Stomach smooth muscle (tissue), 2 donors: ENCODE results near the gene ARPC3.
"Not testable (repeated sequence)": the region's sequence is repeated elsewhere in the genome, so short reads cannot be mapped to it uniquely, and the experiment has no call there.

Experiments
- H3K27ac ChIP-seq: one replicate; pipeline ENCODE4 v1.7.0; 2013; ENCODE audit warnings: mild to moderate bottlenecking, low read length, inconsistent platforms
- H3K27me3 ChIP-seq, 2 donors: one replicate each; pipeline ENCODE4 v1.7.0; 2013; ENCODE audit warnings: low read length in 2 of 2; ENCODE audit not compliant: insufficient read depth in 2 of 2, control insufficient read depth in 1 of 2
- H3K36me3 ChIP-seq, 2 donors: one replicate each; pipeline ENCODE4 v1.7.0; 2013; ENCODE audit warnings: low read length in 2 of 2; ENCODE audit not compliant: control insufficient read depth in 2 of 2, insufficient read depth in 2 of 2
- H3K4me1 ChIP-seq: one replicate; pipeline ENCODE4 v1.7.0; 2013; ENCODE audit warnings: low read length; ENCODE audit not compliant: control insufficient read depth, insufficient read depth
- H3K4me3 ChIP-seq, 2 donors: one replicate each; pipeline ENCODE4 v1.7.0; 2013; ENCODE audit warnings: low read length in 2 of 2
- H3K9ac ChIP-seq, 2 donors: one replicate each; pipeline ENCODE4 v1.7.0; 2013; ENCODE audit warnings: low read length in 2 of 2, mild to moderate bottlenecking in 1 of 2
- H3K9me3 ChIP-seq, 2 donors: one replicate each; pipeline ENCODE4 v1.7.0; 2013; ENCODE audit warnings: low read length in 2 of 2; ENCODE audit not compliant: control insufficient read depth in 2 of 2
- donor health status: healthy.
- donor health status: Pancreatic carcinoma.

Gene ARPC3

DNA sequence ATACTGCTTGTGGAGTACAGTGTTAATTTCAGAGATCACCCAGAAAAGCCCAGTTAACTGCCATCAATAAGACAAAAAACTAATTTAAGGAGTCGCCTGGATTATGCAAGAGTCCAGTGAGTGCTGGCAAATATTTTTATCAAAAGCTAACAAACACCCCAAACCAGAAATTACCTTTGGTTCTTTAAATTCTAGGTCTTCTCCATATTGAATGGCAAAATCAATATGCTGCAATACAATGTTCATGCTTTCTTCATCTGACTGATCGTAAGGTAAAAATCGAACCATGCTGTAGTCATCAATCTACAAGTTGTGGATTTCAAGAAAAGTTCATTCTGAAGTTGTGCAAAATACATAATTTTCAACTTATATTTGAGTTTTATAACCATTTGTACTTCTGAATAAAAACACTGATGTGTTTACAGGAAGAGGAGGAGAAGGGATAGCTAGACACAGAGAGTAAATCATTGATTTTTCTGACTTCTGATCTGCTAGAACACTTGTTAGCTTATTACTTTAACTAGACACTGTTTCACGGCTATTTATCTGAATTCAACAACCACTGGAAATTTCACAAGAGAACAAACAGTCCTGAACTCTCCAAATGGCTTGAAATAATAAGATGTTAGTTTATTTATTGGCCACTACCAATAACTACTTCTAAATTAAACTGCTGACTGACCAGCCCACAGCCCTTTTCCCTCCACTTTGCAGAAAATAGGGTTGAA lies 3.6 kb upstream of the ARPC3 start:
- no peak overlapping the region for H3K27ac ChIP-seq
- H3K9ac ChIP-seq, result no peak overlapping the region
- peaks cover 7% of the 10 kb centered on the region for H3K4me1 ChIP-seq
- H3K4me3 ChIP-seq, result no peak overlapping the region
- H3K9me3 ChIP-seq, result no peaks in the 10 kb centered on the region
- peaks cover 0 to 11% of the 10 kb centered on the region in 2 donors for H3K36me3 ChIP-seq
- H3K27me3 ChIP-seq, result no peaks in the 10 kb centered on the region

DNA sequence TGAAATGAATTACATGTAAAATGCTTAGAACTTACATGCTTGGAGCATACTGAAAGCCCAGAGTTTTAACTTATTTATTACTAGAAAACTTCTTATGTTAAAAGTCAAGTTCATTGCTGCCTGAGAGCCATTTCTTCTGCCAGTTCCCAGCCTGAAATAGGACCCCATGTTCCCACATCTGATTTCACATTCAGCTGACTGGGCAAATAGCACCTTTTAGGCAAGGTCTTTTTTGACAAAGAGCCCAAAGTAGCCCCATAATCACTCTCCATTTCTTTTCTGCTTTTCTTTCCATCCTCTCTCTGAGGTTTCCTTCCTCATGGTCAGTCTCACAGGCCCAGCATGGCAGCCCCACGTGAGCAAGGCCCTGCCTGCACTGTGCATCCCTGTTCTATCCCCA lies 1.1 kb upstream of the ARPC3 start:
- no peak overlapping the region for H3K4me3 ChIP-seq
- peak overlapping the region; percentile 46 for H3K27ac ChIP-seq
- no peaks in the 10 kb centered on the region for H3K27me3 ChIP-seq
- H3K4me1 ChIP-seq, result peaks cover 10% of the 10 kb centered on the region
- no peaks in the 10 kb centered on the region for H3K9me3 ChIP-seq
- H3K9ac ChIP-seq, result no peak overlapping the region
- H3K36me3 ChIP-seq, result peaks cover 0 to 8% of the 10 kb centered on the region in 2 donors

DNA sequence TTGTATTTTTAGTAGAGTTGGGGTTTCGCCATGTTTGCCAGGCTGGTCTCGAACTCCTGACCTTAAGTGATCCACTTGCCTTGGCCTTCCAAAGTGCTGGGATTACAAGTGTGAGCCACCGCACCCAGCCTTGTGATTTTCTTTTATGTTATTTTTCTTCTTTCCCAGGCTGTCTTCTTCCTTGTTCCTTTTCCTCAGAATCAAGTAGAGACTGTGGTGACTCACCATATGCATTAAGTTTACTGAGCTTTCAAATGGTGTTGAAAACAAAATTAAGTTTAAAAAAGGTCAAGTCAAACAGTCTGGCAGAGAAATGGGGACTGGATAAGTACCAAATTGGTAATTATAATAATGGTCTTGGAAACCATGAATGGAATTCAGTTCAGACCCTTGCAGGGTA lies 5.7 kb downstream of the ARPC3 start:
- Histone ChIP-seq H3K27me3 (no peaks in the 10 kb centered on the region), H3K36me3 (peaks cover 6 to 26% of the 10 kb centered on the region in 2 donors), H3K9ac (no peak overlapping the region), H3K4me1 (peaks cover 8% of the 10 kb centered on the region), H3K27ac (no peak overlapping the region), H3K4me3 (no peak overlapping the region), H3K9me3 (no peaks in the 10 kb centered on the region)

DNA sequence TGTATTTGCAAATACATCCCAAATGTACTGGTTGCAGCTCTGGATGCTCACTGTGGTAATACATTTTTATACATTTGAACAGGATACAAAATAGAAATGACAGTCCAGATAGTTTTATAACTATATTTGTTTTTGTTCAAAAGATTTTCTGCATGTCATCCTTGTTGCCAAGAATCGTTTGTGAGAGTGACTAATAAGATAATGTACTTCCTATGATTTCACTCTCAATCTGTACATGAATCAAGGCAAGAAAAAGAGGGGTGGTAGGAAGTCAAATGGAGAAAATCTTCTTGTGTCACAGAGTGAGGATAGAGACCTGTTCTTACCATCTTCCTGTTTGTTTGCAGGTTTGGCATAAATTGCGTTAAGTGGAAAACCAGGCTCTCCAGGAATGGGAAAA lies 13.9 kb downstream of the ARPC3 start:
- Histone ChIP-seq H3K4me3 (no peak overlapping the region), H3K27me3 (no peaks in the 10 kb centered on the region), H3K27ac (no peak overlapping the region), H3K9ac (no peak overlapping the region), H3K9me3 (no peaks in the 10 kb centered on the region), H3K36me3 (peaks cover 20 to 23% of the 10 kb centered on the region in 2 donors), H3K4me1 (no peaks in the 10 kb centered on the region)

DNA sequence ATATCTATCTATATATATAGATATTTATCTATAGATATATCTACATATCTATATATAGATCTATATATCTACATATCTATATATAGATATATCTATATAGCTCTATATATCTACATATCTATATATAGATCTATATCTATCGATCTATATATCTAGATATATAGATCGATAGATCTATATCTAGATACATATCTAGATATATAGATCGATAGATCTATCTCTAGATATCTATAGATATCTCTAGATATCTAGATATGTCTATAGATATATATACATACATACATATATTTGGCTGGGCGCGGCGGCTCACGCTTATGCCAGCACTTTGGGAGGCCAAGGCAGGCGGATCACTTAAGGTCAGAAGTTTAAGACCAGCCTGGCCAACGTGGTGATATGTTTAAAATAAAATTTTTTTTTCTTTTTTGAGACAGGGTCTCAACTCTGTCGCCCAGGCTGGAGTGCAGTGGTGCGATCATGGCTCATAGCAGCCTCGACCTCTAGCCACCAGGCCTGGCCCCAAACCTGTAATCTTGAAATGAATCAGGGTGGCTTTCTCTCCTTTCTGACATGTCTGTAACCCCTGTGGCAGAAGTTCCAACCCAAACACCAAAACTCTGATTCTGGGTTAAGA lies 18.1 kb downstream of the ARPC3 start:
- no peak overlapping the region for H3K27ac ChIP-seq
- peak overlapping the region in 1 of 2 donors; percentile 49 for H3K4me3 ChIP-seq
- H3K27me3 ChIP-seq, result no peaks in the 10 kb centered on the region
- H3K36me3 ChIP-seq, result peaks cover 6 to 11% of the 10 kb centered on the region in 2 donors
- no peaks in the 10 kb centered on the region for H3K4me1 ChIP-seq
- no peaks in the 10 kb centered on the region for H3K9me3 ChIP-seq
- no peak overlapping the region for H3K9ac ChIP-seq

DNA sequence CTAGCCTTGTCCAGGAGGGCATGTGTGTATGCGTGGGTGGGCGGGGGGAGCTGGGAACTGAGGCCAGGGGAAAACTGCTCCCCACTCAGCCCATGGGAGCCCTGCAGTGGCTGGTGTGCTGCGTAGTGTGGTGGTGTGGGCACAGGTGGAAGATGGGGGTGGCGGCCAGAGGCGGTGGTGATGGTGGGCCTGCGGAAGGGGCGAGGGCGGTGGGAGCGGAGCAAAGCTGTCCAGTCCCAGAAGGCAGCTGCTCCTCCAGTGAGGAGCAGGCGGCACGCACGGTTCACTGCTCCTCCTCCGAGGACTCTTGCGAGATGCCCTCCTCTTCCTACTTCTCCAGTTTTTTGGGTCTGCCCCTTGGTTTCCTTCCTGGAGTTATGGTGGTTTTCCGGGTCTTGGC lies 20.5 kb downstream of the ARPC3 start:
- H3K4me3 ChIP-seq, H3K4me1 ChIP-seq, H3K27me3 ChIP-seq, H3K27ac ChIP-seq, H3K9ac ChIP-seq, H3K9me3 ChIP-seq, H3K36me3 ChIP-seq: not testable (repeated sequence)

DNA sequence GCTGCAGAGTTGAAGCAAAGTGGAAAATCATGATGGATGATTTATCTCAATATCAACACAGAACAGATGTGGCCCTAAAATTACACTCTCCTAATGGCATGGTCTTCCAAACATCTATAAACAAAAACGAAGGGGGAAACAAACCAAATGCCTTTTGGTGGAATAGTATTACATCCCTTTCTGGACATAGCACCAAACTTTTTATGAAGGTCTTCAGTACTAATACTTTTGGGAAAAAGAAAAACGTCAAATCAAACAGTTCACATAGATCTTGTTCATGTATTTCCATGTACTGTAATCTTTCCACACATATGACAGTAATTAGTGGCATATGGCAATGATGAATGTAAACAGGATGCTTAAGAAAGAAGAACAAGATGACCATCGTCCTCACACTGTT lies 23.7 kb downstream of the ARPC3 start:
- H3K4me3 ChIP-seq, result no peak overlapping the region
- no peaks in the 10 kb centered on the region for H3K27me3 ChIP-seq
- no peaks in the 10 kb centered on the region for H3K4me1 ChIP-seq
- H3K9ac ChIP-seq, result no peak overlapping the region
- no peaks in the 10 kb centered on the region for H3K36me3 ChIP-seq
- no peak overlapping the region for H3K27ac ChIP-seq
- no peaks in the 10 kb centered on the region for H3K9me3 ChIP-seq

DNA sequence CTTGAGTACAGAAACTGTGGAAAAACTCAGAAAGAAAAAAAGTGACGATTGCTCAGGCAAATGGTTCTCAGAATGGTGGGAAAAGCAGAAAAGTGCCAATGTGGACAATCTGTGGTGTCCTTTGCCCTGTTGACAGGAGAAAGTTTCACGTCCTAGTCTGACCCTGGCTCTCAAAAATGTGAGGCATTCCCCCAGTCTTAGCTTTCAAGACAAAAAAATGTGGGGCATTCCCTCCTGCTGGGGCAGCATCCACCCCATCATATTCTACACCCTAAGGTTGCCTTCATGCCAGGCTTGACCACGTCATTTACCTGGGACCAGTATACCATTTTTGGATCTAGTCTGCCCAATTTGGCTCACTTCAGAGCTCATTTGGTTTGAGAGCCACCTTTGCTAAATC lies 25.9 kb downstream of the ARPC3 start:
- Histone ChIP-seq H3K9ac (no peak overlapping the region), H3K27me3 (no peaks in the 10 kb centered on the region), H3K4me1 (no peaks in the 10 kb centered on the region), H3K4me3 (no peak overlapping the region), H3K9me3 (no peaks in the 10 kb centered on the region), H3K27ac (no peak overlapping the region), H3K36me3 (no peaks in the 10 kb centered on the region)

DNA sequence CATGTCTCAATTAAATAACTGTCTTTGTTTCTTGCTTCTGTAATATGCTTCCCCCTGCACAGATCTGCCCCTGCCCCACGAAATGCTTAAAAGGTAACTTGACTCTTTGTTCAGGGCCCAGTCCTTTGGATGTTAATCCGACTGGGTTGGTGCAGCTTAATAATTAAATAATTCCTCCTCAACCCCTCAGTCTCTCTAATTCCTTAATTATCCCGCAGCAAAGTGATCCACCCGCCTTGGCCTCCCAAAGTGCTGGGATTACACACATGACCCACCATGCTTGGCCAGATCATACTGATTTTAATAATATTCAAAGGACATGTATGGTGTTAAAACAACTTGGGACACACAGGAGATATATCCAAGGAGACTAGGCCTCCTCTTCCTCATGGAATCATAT lies 28.4 kb downstream of the ARPC3 start:
- no peak overlapping the region for H3K4me3 ChIP-seq
- no peaks in the 10 kb centered on the region for H3K4me1 ChIP-seq
- no peaks in the 10 kb centered on the region for H3K9me3 ChIP-seq
- H3K9ac ChIP-seq, result no peak overlapping the region
- no peak overlapping the region for H3K27ac ChIP-seq
- H3K36me3 ChIP-seq, result no peaks in the 10 kb centered on the region
- H3K27me3 ChIP-seq, result no peaks in the 10 kb centered on the region

DNA sequence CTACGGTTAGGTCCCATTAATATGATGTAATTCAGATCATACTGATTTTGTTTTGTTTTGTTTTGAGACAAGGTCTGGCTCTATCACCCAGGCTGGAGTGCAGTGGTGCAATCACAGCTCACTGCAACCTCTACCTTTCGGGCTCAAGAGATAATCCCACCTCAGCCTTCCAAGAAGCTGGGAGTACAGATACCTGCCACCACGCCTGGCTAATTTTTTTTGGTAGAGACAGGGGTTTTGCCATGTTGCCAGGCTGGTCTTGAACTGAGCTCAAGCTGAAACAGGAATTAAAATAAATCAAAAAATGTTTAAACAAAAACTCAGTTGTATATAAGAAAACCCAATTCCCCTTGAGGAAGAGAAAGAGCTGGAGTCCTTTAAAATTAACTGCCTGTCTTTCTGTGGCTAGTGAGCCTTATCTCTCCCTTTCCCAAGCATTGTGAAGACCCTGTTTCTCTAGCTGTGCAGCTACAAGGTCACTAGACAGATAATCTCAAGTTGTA lies 28.9 kb downstream of the ARPC3 start:
- Histone ChIP-seq H3K27ac (no peak overlapping the region), H3K9me3 (no peaks in the 10 kb centered on the region), H3K9ac (no peak overlapping the region), H3K27me3 (no peaks in the 10 kb centered on the region), H3K36me3 (no peaks in the 10 kb centered on the region), H3K4me1 (no peaks in the 10 kb centered on the region), H3K4me3 (no peak overlapping the region)

DNA sequence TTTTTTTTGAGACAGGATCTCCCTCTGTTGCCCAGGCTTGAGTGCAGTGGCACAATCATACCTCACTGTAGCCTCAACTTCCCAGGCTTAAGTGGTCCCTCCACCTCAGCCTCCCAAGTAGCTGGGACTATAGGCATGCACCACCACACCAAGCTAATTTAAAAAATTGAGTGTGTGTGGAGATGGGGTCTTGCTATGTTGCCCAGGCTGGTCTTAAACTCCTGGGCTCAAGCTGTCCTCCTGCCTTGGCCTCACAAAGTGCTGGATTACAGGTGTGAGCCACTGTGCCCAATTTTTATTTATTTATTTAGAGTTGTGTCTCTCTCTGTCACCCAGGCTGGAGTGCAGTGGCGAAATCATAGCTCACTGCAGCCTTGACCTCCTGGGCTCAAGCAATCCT lies 29.5 kb downstream of the ARPC3 start:
- not testable (repeated sequence) for H3K4me3 ChIP-seq, H3K9me3 ChIP-seq, H3K4me1 ChIP-seq, H3K9ac ChIP-seq, H3K27me3 ChIP-seq, H3K27ac ChIP-seq, H3K36me3 ChIP-seq
